Putamen (tissue), 1 donor: ENCODE results near the gene PLEKHA5.
"Not testable (repeated sequence)": the region's sequence is repeated elsewhere in the genome, so short reads cannot be mapped to it uniquely, and the experiment has no call there.

Source experiments
- DNase-seq: peaks from one replicate; pipeline ENCODE4 v3.0.0-alpha.2; 2016; ENCODE audit warnings: low spot score

PLEKHA5 gene

GRCh38 chr12:19169222-19169621, 39.7 kb downstream of the PLEKHA5 start:
- no peak for DNase-seq

- DNase-seq, result not testable (repeated sequence)
Observed at GRCh38 chr12:19170286-19170685, 40.8 kb downstream of the PLEKHA5 start.

DNA sequence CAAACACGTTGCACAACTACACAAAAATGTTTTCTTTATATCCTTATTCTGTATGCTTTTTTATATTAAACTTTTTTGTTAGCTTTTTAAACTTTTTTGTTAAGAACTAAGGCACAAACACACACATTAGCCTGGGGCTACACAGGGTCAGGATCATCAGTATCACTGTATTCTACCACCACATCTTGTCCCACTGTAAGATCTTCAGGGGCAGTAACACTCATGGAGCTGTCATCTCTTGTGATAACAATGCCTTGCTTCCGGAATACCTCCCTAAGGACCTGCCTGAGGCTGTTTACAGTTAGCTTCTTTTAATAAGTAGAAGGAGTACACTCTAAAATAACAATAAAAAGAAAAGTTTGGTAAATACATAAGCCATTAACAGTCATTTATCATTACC, 42.2 kb downstream of the PLEKHA5 start:
- no peak for DNase-seq

- no peak for DNase-seq
Observed at GRCh38 chr12:19177754-19178153, 48.2 kb downstream of the PLEKHA5 start.

DNA sequence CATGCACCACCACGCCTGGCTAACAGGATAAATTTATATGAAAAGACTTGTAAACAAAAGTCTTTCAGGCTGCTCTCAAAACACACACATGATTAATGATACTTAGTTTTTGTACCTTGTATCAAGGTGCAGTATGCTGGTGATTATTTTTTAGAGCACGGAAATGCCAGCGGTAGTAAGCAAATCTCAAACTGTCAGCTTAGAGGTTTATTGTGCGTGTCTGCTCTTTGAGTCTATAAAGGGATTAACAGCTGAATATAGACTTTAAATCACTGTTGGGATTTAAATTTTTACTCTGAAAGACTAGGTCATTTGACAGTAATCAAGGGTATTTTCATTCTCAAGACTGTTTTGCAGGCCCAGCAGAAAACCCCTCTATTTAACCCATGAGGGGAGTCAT, 50.5 kb downstream of the PLEKHA5 start:
- no peak for DNase-seq

- peak; percentile 24 for DNase-seq
Observed at GRCh38 chr12:19181666-19182426, 52.3 kb downstream of the PLEKHA5 start.

DNA sequence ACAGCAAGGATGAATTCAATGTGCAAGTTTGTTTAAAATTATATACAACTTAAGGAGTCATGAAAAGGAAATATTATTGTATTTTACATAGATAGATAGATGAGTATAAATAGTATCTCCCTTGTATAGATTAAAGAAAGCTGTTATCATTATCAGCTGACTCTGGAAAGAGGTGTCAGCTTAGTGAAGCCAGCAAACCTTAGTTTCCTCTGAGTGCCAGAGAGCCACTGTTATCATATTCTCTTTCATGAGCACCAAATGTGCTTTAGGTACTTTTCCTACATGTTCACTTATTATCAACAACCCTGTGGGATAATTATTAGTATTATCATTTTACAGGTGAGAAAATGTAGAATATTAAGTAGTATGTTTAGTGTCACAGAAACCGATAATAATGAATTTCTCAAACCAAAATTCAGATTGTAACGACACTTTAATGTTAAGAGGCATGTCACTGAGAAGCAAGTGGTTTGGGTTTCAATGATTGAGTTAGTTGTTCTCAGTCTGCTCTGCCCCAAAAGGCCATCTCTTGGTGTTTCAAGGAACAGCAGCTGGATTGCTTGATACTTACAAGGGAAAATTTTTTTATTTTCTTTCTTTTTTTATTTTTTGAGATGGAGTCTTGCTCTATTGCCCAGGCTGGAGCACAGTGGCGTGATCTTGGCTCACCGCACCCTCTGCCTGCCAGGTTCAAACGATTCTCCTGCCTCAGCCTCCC, 53.7 kb downstream of the PLEKHA5 start:
- no peak for DNase-seq

DNA sequence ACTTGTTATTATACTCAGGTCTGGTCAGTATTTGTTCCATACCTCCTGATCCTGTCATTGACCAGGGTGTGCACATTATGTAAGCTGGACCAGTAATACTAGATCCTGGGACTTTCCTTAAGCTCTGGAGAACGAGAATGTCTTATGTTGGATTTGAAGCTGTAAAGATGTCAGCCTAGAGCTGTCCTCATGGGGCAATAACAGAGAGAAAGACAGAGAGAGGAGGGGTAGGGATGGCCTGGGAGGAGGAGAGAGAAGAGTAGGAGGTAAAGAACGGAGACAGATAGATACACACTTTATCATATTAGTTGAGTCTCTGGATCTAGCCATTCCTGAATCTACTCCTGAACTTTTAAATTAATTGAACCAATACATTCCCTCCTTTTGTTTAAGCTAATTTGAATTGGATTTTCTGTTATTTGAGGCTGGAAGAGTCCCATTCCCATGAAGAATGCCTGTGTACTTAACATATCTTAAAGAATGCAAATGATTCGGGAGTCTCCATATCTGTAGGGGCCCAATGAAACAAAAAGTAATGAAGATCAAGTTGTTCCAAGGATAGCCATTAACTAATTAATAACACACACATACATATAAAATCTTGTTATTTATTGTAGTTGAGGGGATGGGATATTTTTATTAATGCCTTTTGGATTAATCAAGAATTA, 55.9 kb downstream of the PLEKHA5 start:
- no peak for DNase-seq

DNA sequence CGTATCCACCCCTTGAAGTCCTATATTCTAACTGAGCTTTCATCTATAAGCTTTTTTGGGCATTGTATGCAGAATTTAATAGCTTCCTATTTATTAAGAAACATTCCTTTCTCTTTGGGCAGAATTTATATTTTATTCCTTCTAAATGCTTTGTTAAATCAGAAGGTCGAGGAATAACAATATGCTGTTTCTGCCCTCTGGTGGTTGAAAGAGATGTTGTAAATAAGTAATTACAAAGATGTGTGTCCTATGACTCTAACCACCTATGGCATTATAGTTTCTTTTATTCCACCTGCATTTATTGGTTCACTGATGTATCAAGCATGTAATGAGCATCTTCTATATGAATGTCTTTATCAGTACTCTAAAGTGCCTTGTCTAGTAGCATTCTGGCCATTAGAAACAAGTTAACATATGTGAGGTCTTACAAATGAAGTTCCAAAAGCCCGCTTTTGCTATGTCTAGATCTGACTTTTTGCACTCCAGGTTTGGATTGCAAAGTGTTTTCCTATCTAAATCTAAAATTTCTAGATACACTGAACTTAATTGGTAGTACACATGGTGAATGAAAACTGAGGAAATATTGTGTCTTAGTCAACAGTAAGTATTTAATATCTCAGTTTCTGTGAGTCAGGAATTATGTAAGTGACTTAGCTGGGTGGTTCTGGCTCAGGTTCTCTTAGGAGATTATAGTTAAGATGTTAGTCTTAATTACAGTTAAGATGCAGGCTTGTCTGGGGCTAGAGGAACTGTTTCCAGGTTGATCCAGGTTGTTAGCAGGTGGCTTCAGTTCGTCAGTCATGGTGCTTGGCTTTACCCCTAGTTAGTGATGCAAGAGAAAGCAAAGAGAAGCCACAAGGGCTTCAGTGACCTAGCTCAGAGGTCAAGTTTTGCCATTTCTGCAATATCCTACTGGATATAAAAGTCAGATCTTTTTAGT, 57.5 kb downstream of the PLEKHA5 start:
- DNase-seq, result peak; percentile 39

DNA sequence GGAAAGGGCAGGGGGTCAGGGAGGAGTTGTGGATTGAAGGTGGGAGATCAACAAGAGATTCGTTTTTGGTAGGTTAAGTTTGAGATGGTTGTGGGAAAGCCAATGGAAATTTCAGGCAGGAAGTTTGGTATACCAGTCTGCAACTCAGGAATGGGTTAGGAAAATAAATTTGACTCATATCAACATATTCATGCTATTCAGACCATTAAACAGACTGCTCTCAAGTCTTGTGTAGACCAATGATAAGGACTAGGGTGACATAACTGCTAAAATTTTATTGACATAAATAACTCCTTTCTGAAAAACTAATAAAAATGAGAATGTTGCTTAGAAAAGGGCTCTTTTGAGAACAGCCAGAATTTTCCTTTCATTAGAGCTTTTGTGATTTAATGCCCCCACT, 60.0 kb downstream of the PLEKHA5 start:
- DNase-seq, result no peak

DNA sequence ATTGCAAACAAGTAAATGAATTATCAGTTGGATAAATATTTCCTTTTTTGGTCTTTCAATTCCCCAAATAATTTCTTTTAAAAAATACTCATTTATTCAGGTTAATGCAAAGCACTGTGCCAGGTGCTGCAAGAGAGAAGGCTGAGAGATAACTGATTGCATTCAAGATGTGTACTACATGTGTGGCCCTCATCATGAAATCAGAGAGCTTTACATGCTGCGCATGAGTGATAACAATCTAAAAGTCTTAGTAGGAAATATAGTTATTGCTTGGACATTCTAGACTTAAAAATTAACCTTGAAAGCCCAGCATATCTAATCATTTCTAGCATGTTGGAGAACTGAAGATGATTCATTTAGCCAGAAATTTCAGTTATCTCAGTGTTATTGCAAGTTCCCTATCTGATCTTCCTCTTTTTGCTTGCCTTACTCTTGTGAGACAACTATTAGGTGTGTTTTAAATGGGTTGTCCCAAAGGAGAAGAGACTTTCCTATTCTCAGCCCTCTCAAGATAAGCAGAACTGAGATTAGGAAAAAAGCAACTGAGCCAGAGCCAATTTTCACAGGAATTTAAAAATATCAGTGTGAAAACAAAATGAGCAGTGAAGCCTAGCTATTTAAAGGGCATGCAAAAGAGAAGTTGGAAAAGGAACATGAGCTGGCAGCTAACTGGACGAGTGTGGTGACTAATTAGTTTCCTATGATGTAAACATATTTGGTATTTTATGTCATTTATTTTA, 60.9 kb downstream of the PLEKHA5 start:
- peak; percentile 22 for DNase-seq

DNA sequence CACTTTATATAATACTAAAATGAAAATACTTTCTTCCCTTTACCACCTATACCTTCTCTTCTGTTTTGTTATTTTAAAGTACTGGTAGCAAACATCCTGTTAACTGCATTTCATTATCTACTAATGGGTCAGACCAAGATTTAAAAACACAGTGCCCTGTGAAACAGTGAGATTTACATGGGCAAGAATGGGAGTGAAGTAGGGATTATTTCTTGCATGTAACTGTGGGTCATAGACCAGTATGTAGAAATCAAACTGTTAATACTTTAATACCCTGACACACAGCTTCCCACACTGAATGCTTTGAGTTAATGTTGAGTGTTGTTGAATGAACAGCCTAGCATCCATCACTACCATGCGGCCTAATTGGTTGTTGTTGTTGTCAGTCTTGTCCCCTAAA, 61.6 kb downstream of the PLEKHA5 start:
- DNase-seq, result no peak

GRCh38 chr12:19191563-19191962, 62.0 kb downstream of the PLEKHA5 start:
- DNase-seq, result no peak

DNA sequence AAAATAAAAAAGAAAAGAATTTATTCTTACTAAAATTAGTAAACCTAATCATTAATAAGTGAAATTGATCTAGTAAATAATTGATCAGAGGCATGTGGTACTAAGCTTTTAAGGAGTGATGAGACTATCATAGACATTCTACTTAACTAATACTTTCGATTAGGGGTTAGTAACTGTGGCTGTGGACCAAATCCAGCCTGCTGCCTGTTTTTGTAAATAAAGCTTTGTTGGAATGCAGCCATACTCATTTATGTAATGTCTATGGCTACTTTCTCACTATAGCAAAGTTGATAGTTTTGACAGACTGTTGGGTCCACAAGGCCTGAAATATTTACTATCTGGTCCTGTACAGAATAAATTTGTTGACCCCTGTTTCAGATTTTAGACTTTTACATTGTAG, 63.2 kb downstream of the PLEKHA5 start:
- no peak for DNase-seq

- no peak for DNase-seq
Observed at GRCh38 chr12:19194963-19195362, 65.4 kb downstream of the PLEKHA5 start.

DNA sequence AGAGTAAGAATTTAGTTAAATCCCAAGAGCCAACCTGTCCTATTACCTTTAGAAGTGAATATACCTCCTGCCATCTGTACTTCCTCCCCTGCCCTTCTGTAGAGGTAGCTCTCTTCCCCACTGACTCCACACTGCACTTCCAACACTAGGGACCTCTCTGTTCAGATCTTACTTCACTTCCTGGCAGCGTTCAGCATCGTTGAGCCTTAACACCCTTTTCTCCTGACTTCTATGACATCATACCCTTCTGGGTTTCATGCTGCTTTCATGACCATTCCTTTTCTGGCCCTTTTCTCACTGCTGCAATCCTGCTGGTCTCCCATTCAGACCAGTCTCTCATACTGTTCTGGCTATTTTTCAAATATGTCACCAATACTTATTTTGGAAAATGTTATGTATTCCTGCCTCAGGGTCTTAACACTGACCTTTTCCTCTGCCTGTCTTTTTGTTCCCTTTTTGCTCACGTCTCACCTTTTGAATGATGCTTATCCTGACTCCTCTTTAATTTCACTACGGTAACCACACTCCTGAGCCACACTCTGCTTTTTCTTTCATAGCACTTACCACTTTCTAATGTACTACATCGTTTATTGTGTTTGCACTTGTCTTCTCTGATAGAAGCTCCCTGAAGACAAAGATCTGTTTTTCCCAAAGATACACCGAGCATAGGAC, 67.6 kb downstream of the PLEKHA5 start:
- no peak for DNase-seq

DNA sequence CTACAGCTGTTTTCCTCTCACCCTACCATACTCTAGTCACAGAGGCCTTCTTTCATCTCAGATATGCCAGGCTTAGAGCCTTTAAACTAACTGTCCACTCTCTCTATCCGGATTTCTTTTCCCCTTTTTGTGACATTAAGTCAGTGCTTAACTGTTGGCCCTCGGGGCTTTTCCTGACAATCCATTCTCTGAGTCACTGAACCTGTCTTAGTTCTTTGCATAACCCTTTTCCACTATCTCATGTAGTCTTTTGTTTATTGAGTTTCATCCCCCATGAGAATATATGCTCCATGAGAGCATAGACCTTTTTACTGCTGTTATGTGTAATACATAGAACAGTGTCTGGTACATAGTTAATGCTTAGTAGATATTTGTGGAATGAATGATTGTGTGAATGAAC, 68.7 kb downstream of the PLEKHA5 start:
- DNase-seq, result no peak

DNA sequence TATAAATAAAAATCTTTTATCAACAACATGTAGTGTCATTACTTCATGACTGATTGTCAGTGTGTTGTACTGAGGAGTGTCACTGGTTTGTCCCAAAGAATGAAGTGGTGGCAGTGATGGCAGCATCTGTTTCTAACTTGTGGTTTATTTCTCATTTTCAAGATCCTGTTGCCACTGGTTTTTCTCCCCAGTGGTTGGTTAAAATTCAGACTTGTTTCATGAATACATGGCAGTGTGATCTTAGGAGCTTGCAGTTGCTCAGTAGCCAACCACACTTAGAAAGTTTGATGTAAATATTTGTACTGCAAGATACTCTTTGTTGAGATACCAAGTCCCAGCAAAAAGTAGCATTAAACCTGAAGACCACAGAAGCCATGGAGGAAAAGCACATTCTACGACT, 69.8 kb downstream of the PLEKHA5 start:
- DNase-seq, result no peak

- no peak for DNase-seq
Observed at GRCh38 chr12:19200261-19200660, 70.7 kb downstream of the PLEKHA5 start.

- no peak for DNase-seq
Observed at GRCh38 chr12:19201661-19202060, 72.1 kb downstream of the PLEKHA5 start.

DNA sequence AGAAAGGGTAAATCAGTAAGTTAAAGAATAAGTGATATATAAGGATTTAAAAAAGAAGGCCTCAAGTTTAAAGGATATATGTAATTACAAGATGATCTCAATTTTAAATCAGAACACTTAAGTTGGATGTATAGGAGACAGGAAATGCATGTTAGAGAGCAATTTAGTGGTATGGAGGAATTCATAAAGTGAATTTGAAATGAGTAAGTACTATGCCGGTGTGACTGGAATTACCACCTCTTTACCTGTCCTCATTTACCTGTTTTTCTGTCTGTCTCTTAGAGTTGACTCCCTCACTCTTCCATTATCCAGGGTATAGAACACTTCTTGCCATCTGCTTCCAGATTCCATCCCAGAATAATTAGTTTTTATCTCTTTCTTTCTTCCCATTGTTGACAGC, 73.5 kb downstream of the PLEKHA5 start:
- DNase-seq, result no peak
